K562 (cell line): ENCODE measurements around the gene TRABD. TPM values are rescaled to one million over a fixed set of nuclear protein-coding genes. Genes with fewer than 3 reads are reported as not detected.

Experiments
- ATAC-seq: fragments of 200-7000 bp; cut with Tn5 transposase; 3 replicates; pipeline ENCODE4 v1.9.1; 2020; ENCODE audit warnings: moderate library complexity
- BruUV-seq: library from RNA; stranded (reverse); fragments of 400-500 nt; replicated peaks from 2 replicates; lab custom pipeline; 2021; lab: Mats Ljungman, UMichigan
- CTCF ChIA-PET: fragments of 300-600 bp; formaldehyde crosslinking; extraction: SDS; loops from one replicate; lab custom pipeline; 2021; ENCODE audit warnings: low intra/inter-chr PET ratio; lab: Yijun Ruan, JAX
- POLR2A ChIA-PET: fragments of 300-600, 350-650 bp; sonication (Branson Sonifier 250); formaldehyde crosslinking; extraction: SDS; loops from one replicate; lab custom pipeline; 2021; ENCODE audit warnings: antibody characterized with exemption, inconsistent platforms; lab: Yijun Ruan, JAX
- DNase-seq, 4 experiments: peaks; one replicate each; pipeline versions ENCODE4 v3.0.0 to v3.0.0-alpha.2; 2011 to 2018; ENCODE audit warnings: low spot score in 3 of 4, mixed read lengths in 3 of 4; ENCODE audit errors: extremely low read depth in 1 of 4
- FAIRE-seq: peaks from 2 replicates; lab custom pipeline; 2011; peaks lifted over from hg19 to GRCh38; lab: Jason Lieb, UNC
- H2AFZ ChIP-seq: 2 replicates; pipeline ENCODE4 v1.6.0; 2011; ENCODE audit warnings: low read depth, low read length, control low read depth, inconsistent platforms
- H3K27ac ChIP-seq: fragments of 200-600 bp; 3 replicates; pipeline ENCODE4 v1.8.0; 2011; ENCODE audit warnings: low read depth, mild to moderate bottlenecking, control low read depth, inconsistent platforms, low read length, moderate library complexity, mixed read lengths; ENCODE audit errors: extremely low read depth
- H3K27me3 ChIP-seq, 2 experiments: fragments of 300-600 bp in 1 of 2; 2 replicates in 1 of 2; 3 replicates in 1 of 2; pipeline versions ENCODE4 v1.6.0 to v1.8.0; 2011; ENCODE audit warnings: inconsistent platforms in 2 of 2, low read length in 2 of 2, mild to moderate bottlenecking in 1 of 2, mixed read lengths in 1 of 2, moderate library complexity in 1 of 2; ENCODE audit not compliant: control insufficient read depth in 2 of 2, insufficient read depth in 2 of 2
- H3K36me3 ChIP-seq: fragments of 300-600 bp; 3 replicates; pipeline ENCODE4 v1.8.0; 2011; ENCODE audit warnings: mild to moderate bottlenecking, low read length, inconsistent platforms; ENCODE audit not compliant: control insufficient read depth, insufficient read depth
- H3K4me1 ChIP-seq, 2 experiments: fragments of 200-600 bp in 1 of 2; replicated peaks in 1 of 2; 2 replicates in 1 of 2; 3 replicates in 1 of 2; pipeline versions ENCODE4 v1.5.1 to v1.8.0; 2011; ENCODE audit warnings: inconsistent platforms in 2 of 2, low read length in 2 of 2, mild to moderate bottlenecking in 1 of 2, mixed read lengths in 1 of 2, moderate library complexity in 1 of 2; ENCODE audit not compliant: control insufficient read depth in 2 of 2, insufficient read depth in 2 of 2
- H3K4me2 ChIP-seq: 2 replicates; pipeline ENCODE4 v1.6.1; 2011; ENCODE audit warnings: low read length, control low read depth, inconsistent platforms, mixed read lengths; ENCODE audit not compliant: insufficient read depth
- H3K4me3 ChIP-seq: fragments of 200-600 bp; sonication (generic), shearing (Covaris generic); 2 replicates; pipeline ENCODE4 v1.5.1; 2016; ENCODE audit warnings: control low read depth, inconsistent platforms
- H3K79me2 ChIP-seq: fragments of 200-600 bp; 3 replicates; pipeline ENCODE4 v1.8.0; 2011; ENCODE audit warnings: low read length, inconsistent platforms; ENCODE audit not compliant: control insufficient read depth, insufficient read depth
- H3K9ac ChIP-seq, 2 experiments: 2 replicates each; pipeline versions ENCODE4 v1.6.0 to v1.6.1; 2011; ENCODE audit warnings: low read depth in 2 of 2, low read length in 2 of 2, control low read depth in 1 of 2, inconsistent platforms in 1 of 2, mild to moderate bottlenecking in 1 of 2, mixed read lengths in 1 of 2; ENCODE audit not compliant: insufficient read depth in 1 of 2
- H3K9me1 ChIP-seq: one replicate; pipeline ENCODE4 v1.6.0; 2011; ENCODE audit warnings: inconsistent platforms, mild to moderate bottlenecking, low read length, moderate library complexity; ENCODE audit not compliant: control insufficient read depth, insufficient read depth
- H3K9me3 ChIP-seq: replicated peaks from 2 replicates; pipeline ENCODE4 v1.5.1; 2011; ENCODE audit warnings: low read depth, low read length, inconsistent platforms; ENCODE audit not compliant: control insufficient read depth, insufficient read depth
- H4K20me1 ChIP-seq: replicated peaks from 2 replicates; pipeline ENCODE4 v1.6.1; 2011; ENCODE audit warnings: low read length, inconsistent platforms, mixed read lengths; ENCODE audit not compliant: control insufficient read depth, insufficient read depth
- KLF13 ChIP-seq: fragments of 450-650 bp; IDR thresholded peaks from 2 replicates; pipeline ENCODE4 v1.6.1; 2016; ENCODE audit warnings: missing genetic modification characterization, low read depth, mild to moderate bottlenecking, missing compliant biosample characterization, moderate library complexity, borderline replicate concordance
- KLF6 ChIP-seq: fragments of 250-450 bp; sonication (Bioruptor Pico); IDR thresholded peaks from 2 replicates; pipeline ENCODE4 v1.4.0; 2020; ENCODE audit warnings: mild to moderate bottlenecking, moderate library complexity, borderline replicate concordance
- MNT ChIP-seq, 2 experiments: fragments of 450-650 bp; conservative IDR thresholded peaks; 2 replicates each; pipeline ENCODE4 v1.6.1; 2017; ENCODE audit warnings: mild to moderate bottlenecking in 2 of 2, moderate library complexity in 2 of 2
- MXI1 ChIP-seq: IDR thresholded peaks from 2 replicates; pipeline ENCODE4 v1.6.1; 2011; ENCODE audit warnings: low read depth, mild to moderate bottlenecking, improper control_type of control experiment, low read length
- NEUROD1 ChIP-seq: fragments of 150-350 bp; IDR thresholded peaks from 2 replicates; pipeline ENCODE4 v1.6.1; 2014; ENCODE audit warnings: borderline replicate concordance, low read length, low read depth; ENCODE audit not compliant: partially characterized antibody
- POLR2AphosphoS2 ChIP-seq: IDR thresholded peaks from 2 replicates; pipeline ENCODE4 v1.6.1; 2012; ENCODE audit warnings: low read length, improper control_type of control experiment
- TRIM28 ChIP-seq: fragments of 450-650 bp; IDR thresholded peaks from 2 replicates; pipeline ENCODE4 v1.6.1; 2017
- ZNF518B ChIP-seq: fragments of 250-450 bp; sonication (Bioruptor Pico); IDR thresholded peaks from 2 replicates; pipeline ENCODE4 v1.5.0; 2021; ENCODE audit warnings: mild to moderate bottlenecking, moderate library complexity
- WGBS: fragments of 100-300 bp; shearing (Covaris generic); methylation state at CpG from one replicate; pipeline ENCODE4 v1.1.6; 2016; ENCODE audit warnings: low coverage, mixed read lengths; ENCODE audit not compliant: insufficient coverage; ENCODE audit errors: missing lambda C conversion rate; 5-methylcytosine and 5-hydroxymethylcytosine counted together
- in situ Hi-C: fragments of 300-500 bp; cut with MboI; formaldehyde crosslinking; loops from 4 replicates; pipeline ENCODE4 v1.15.0; 2018; ENCODE audit warnings: inconsistent platforms, mixed read lengths
- intact Hi-C: fragments of 100-400 bp; cut with micrococcal nuclease; formaldehyde crosslinking; loops from 2 replicates; pipeline ENCODE4 v1.14.2; 2022
- polyA plus RNA-seq, 8 experiments: library from polyadenylated mRNA; depleted of rRNA in 4 of 8; stranded (reverse) in 5 of 8; unstranded in 3 of 8; fragments of >200 nt; fragmentation: Nextera tagmentation in 2 of 8; fragmentation: Illumina TruSeq in 1 of 8; extraction: Ambion mirVana in 2 of 8; extraction: Trizol in 1 of 8; gene quantifications; 2 replicates each; pipeline versions ENCODE4 v1.2.1 to v1.2.3, GENCODE V29; 2011 to 2014; ENCODE audit warnings: inconsistent platforms in 1 of 8, missing spikeins in 1 of 8
- total RNA-seq, 7 experiments: library from RNA; depleted of rRNA in 6 of 7; stranded (reverse); fragments of >200 nt in 6 of 7; fragmentation: Illumina TruSeq in 2 of 7; extraction: Trizol in 2 of 7; gene quantifications; 2 replicates each; pipeline versions ENCODE4 v1.2.1 to v1.2.3, GENCODE V29; 2011 to 2021; ENCODE audit warnings: low replicate concordance in 1 of 7

The TRABD gene
- total and polyA plus RNA-seq, 9 of the 15 experiments (the other 6 are each of a cell fraction or from before 2014, with no cell fraction given): 0.08 to 62.9 (median 14.0) TPM

- Histone ChIP-seq H3K4me3 (no peak overlapping the region), H3K79me2 (peaks cover 75% of the 10 kb centered on the region), H3K9me3 (no peaks in the 10 kb centered on the region; the same call in 1 of the 2 replicates), H3K4me1 (peaks cover 0 to 26% of the 10 kb centered on the region in 2 experiments; a peak in 3 of 5 replicates), H3K9me1 (no peaks in the 10 kb centered on the region), H3K27me3 (no peaks in the 10 kb centered on the region), H3K36me3 (peaks cover 28% of the 10 kb centered on the region; the same call in 2 of the 3 replicates)
- no peak for ATAC-seq
- no peak for FAIRE-seq
- in situ Hi-C loops (no loop called here), intact Hi-C loops (no loop called here)
- CTCF ChIA-PET: no interaction called here
- BruUV-seq: no TSS peak
- DNase-seq: no peak
- TF ChIP-seq KLF13 (tag): no peak
- TF ChIP-seq TRIM28: no peak
- TF ChIP-seq POLR2AphosphoS2: no peak
- TF ChIP-seq, all 486 proteins: peak for 0
- WGBS: 77% methylated on average over 6 of the region's 9 CpGs
- Histone ChIP-seq H3K4me2 (no peak overlapping the region), H4K20me1 (peaks cover 10% of the 10 kb centered on the region), H3K9ac (peak overlapping the region in 1 of 2 experiments; percentile 74; a peak in 2 of 4 replicates), H2AFZ (no peak overlapping the region), H3K27ac (no peak overlapping the region)
- POLR2A ChIA-PET: interaction anchor here (0.6 to 0.8 kb wide), 2 partner anchors 21 to 308 kb away, joined by 3 to 4 read pairs; no protein-coding TSS in a partner anchor
Measured at GRCh38 chr22:50238755-50239154, 53.0 kb downstream of the TRABD start.

GRCh38 chr22:50242406-50242949 lies 56.8 kb downstream of the TRABD start:
- Histone ChIP-seq H3K79me2 (peaks cover 73% of the 10 kb centered on the region), H3K4me2 (peak overlapping the region; percentile 79), H3K27ac (peak overlapping the region; percentile 41; the same call in 1 of the 3 replicates), H2AFZ (no peak overlapping the region), H3K9ac (peak overlapping the region; percentile 80 to 90), H3K36me3 (peaks cover 40% of the 10 kb centered on the region; the same call in 2 of the 3 replicates), H3K9me1 (no peaks in the 10 kb centered on the region), H3K4me1 (peaks cover 0 to 40% of the 10 kb centered on the region in 2 experiments; a peak in 3 of 5 replicates), H3K27me3 (no peaks in the 10 kb centered on the region), H3K4me3 (peak overlapping the region; percentile 76), H3K9me3 (no peaks in the 10 kb centered on the region), H4K20me1 (peaks cover 15% of the 10 kb centered on the region)
- in situ Hi-C loops (loop anchor here (5.0 kb wide), 1 partner anchor 100 kb away; the partner anchor contains the start of gene PPP6R2), intact Hi-C loops (loop anchor here (5.0 kb wide), 1 partner anchor 255 kb away; no protein-coding TSS in a partner anchor)
- ATAC-seq (no peak), DNase-seq (no peak), FAIRE-seq (peak; percentile 42)
- POLR2A ChIA-PET: interaction anchor here (0.5 to 1.9 kb wide), 4 partner anchors 9 to 437 kb away, joined by 3 to 5 read pairs (median 4); partner anchors contain the start of gene HDAC10
- BruUV-seq: no TSS peak
- 3% methylated on average over 14 of the region's 14 CpGs for WGBS
- CTCF ChIA-PET: interaction anchor here (0.6 to 1.0 kb wide), 2 partner anchors 17 to 100 kb away, joined by 3 to 4 read pairs; no protein-coding TSS in a partner anchor
- TF ChIP-seq NEUROD1 (no peak), MNT (conservative IDR thresholded peaks at IDR 0.05) (peak in 1 of 2 experiments; percentile 17; a peak in 1 of 4 replicates), ZNF518B (no peak), KLF6 (CRISPR knock-in tag) (no peak), MXI1 (0 out of 2 replicates have a peak, but pooled peaks have one; percentile 41)
